Chondrocyte (in vitro differentiated cells): Measurements from ENCODE around the gene CACNG5. TPM values are rescaled to one million over a fixed set of nuclear protein-coding genes. Genes with fewer than 3 reads are reported as not detected.

Experiments used
- DNase-seq: peaks from one replicate; pipeline ENCODE4 v3.0.0; 2021; ENCODE audit warnings: mixed read lengths, low spot score
- H3K27ac Mint-ChIP-seq: one replicate; pipeline ENCODE4 v1.8.0; 2021; ENCODE audit warnings: mild to moderate bottlenecking, moderate library complexity, mixed read lengths; ENCODE audit not compliant: unreplicated experiment
- H3K27me3 Mint-ChIP-seq: 2 replicates; pipeline ENCODE4 v1.8.0; 2021; ENCODE audit warnings: low read depth, mixed read lengths
- H3K36me3 Mint-ChIP-seq: 2 replicates; pipeline ENCODE4 v1.8.0; 2021; ENCODE audit warnings: low read depth, mixed read lengths
- H3K4me1 Mint-ChIP-seq: 2 replicates; pipeline ENCODE4 v1.8.0; 2021; ENCODE audit warnings: low read depth, mild to moderate bottlenecking, mixed read lengths
- H3K4me3 Mint-ChIP-seq: one replicate; pipeline ENCODE4 v1.8.0; 2021; ENCODE audit warnings: mild to moderate bottlenecking, moderate library complexity, mixed read lengths; ENCODE audit not compliant: unreplicated experiment
- H3K9me3 Mint-ChIP-seq: 2 replicates; pipeline ENCODE4 v1.8.0; 2021; ENCODE audit warnings: low read depth, mixed read lengths
- CTCF ChIP-seq: fragments of 200-600 bp; sonication (generic); IDR thresholded peaks from 2 replicates; pipeline ENCODE4 v1.5.0; 2021; ENCODE audit warnings: antibody characterized with exemption, mild to moderate bottlenecking, moderate library complexity
- total RNA-seq: library from RNA; stranded (reverse); gene quantifications from 3 replicates; pipeline ENCODE4 v1.2.1, GENCODE V29; 2021

CACNG5 gene
- total RNA-seq, 1 donor from 2014 or later, result not detected

GRCh38 chr17:66843627-66844026 is 8.7 kb downstream of the CACNG5 start:
- Mint-ChIP-seq H3K4me1 (no peaks in the 10 kb centered on the region), H3K4me3 (no peak overlapping the region), H3K36me3 (no peaks in the 10 kb centered on the region), H3K27ac (no peak overlapping the region), H3K9me3 (peaks cover 5% of the 10 kb centered on the region), H3K27me3 (peaks cover 40% of the 10 kb centered on the region)
- no peak for TF ChIP-seq CTCF
- DNase-seq, result no peak

- Mint-ChIP-seq H3K9me3 (peaks cover 8% of the 10 kb centered on the region), H3K36me3 (no peaks in the 10 kb centered on the region), H3K27me3 (peaks cover 38% of the 10 kb centered on the region), H3K4me3 (no peak overlapping the region), H3K27ac (no peak overlapping the region), H3K4me1 (peaks cover 3% of the 10 kb centered on the region)
- TF ChIP-seq CTCF, result no peak
- no peak for DNase-seq
Observed at GRCh38 chr17:66847704-66848103, 12.8 kb downstream of the CACNG5 start.

- Mint-ChIP-seq H3K27ac (no peak overlapping the region), H3K36me3 (no peaks in the 10 kb centered on the region), H3K9me3 (peaks cover 8% of the 10 kb centered on the region), H3K4me3 (no peak overlapping the region), H3K27me3 (peaks cover 39% of the 10 kb centered on the region), H3K4me1 (peaks cover 3% of the 10 kb centered on the region)
- TF ChIP-seq CTCF, result no peak
- DNase-seq, result no peak
Observed at GRCh38 chr17:66848496-66848895, 13.6 kb downstream of the CACNG5 start.

- no peak for TF ChIP-seq CTCF
- H3K27ac Mint-ChIP-seq, result no peak overlapping the region
- H3K4me3 Mint-ChIP-seq, result no peak overlapping the region
Observed at GRCh38 chr17:66849032-66849655, 14.2 kb downstream of the CACNG5 start.

GRCh38 chr17:66849851-66850580 is 15.1 kb downstream of the CACNG5 start:
- Mint-ChIP-seq H3K36me3 (peaks cover 3% of the 10 kb centered on the region), H3K4me3 (no peak overlapping the region), H3K9me3 (peaks cover 14% of the 10 kb centered on the region), H3K4me1 (peaks cover 3% of the 10 kb centered on the region), H3K27ac (no peak overlapping the region), H3K27me3 (peaks cover 28% of the 10 kb centered on the region)
- TF ChIP-seq CTCF, result no peak
- no peak for DNase-seq

More at GRCh38 chr17:66849032-66849655, 14.2 kb downstream of the CACNG5 start:
- Mint-ChIP-seq H3K9me3 (peaks cover 8% of the 10 kb centered on the region), H3K4me1 (peaks cover 3% of the 10 kb centered on the region), H3K27me3 (peaks cover 34% of the 10 kb centered on the region), H3K36me3 (no peaks in the 10 kb centered on the region)
- no peak for DNase-seq
